Measurements from ENCODE around the gene CDH12.

GRCh38 chr5:22614486-22615094, 238.6 kb downstream of the CDH12 start:
- TF ChIP-seq EZH2 (IDR thresholded peaks at IDR 0.05; ENCODE audit: insufficient read depth, poor library complexity, severe bottlenecking) (no peak), EZH2phosphoT487 (IDR thresholded peaks at IDR 0.05; ENCODE audit: insufficient read depth, low read depth) (no peak)
